Body of pancreas (tissue), 4 donors: Measurements from ENCODE around the gene BRF1.

Experiments used
- CTCF ChIP-seq, 7 experiments: fragments of 450-650 bp in 4 of 7; fragments of 200-600 bp in 3 of 7; sonication (generic) in 3 of 7; IDR thresholded peaks; one replicate each; pipeline ENCODE4 v1.5.1; 2016 to 2019; ENCODE audit warnings: antibody characterized with exemption in 7 of 7
- POLR2A ChIP-seq, 3 donors: fragments of 450-650 bp; IDR thresholded peaks; one replicate each; pipeline ENCODE4 v1.6.1; 2016; ENCODE audit warnings: antibody characterized with exemption in 3 of 3, mild to moderate bottlenecking in 2 of 3

GRCh38 chr14:105312973-105313372, 12.2 kb upstream of the BRF1 start:
- TF ChIP-seq POLR2A (IDR thresholded peaks at IDR 0.05) (no peak), CTCF (IDR thresholded peaks at IDR 0.05) (no peak)
